Neural cell (in vitro differentiated cells): Measurements from ENCODE around the gene TMUB1. TPM values are rescaled to one million over a fixed set of nuclear protein-coding genes. Genes with fewer than 3 reads are reported as not detected.

Experiments used
- H2AFZ ChIP-seq: fragments of 200-600, 300-800 bp; sonication (generic), shearing (Covaris generic); 2 replicates; pipeline ENCODE4 v1.6.0; 2014; ENCODE audit warnings: low read depth, mild to moderate bottlenecking, antibody characterized with exemption, low read length, moderate library complexity
- H3F3A ChIP-seq: fragments of 200-600 bp; shearing (Covaris generic); 2 replicates; pipeline ENCODE4 v1.6.1; 2016; ENCODE audit warnings: mild to moderate bottlenecking, moderate library complexity, mixed read lengths, antibody characterized with exemption, low read length; ENCODE audit not compliant: insufficient read depth, poor library complexity, severe bottlenecking
- H3K27ac ChIP-seq: fragments of 200-600, 300-800 bp; sonication (generic), shearing (Covaris generic); 2 replicates; pipeline ENCODE4 v1.5.1; 2014; ENCODE audit warnings: mild to moderate bottlenecking, low read length, moderate library complexity
- H3K27me3 ChIP-seq: fragments of 300-800, 200-600 bp; sonication (generic), shearing (Covaris generic); 2 replicates; pipeline ENCODE4 v1.6.0; 2014; ENCODE audit warnings: mild to moderate bottlenecking, low read depth, low read length, moderate library complexity; ENCODE audit not compliant: insufficient read depth
- H3K36me3 ChIP-seq: fragments of 300-800, 200-600 bp; sonication (generic), shearing (Covaris generic); 2 replicates; pipeline ENCODE4 v1.5.1; 2014; ENCODE audit warnings: mild to moderate bottlenecking, antibody characterized with exemption, low read length, moderate library complexity; ENCODE audit not compliant: insufficient read depth
- H3K4me2 ChIP-seq: fragments of 300-800, 200-600 bp; sonication (generic), shearing (Covaris generic); 2 replicates; pipeline ENCODE4 v1.6.0; 2014; ENCODE audit warnings: mild to moderate bottlenecking, low read length
- H3K4me3 ChIP-seq: fragments of 300-800, 200-600 bp; sonication (generic), shearing (Covaris generic); 2 replicates; pipeline ENCODE4 v1.5.1; 2014; ENCODE audit warnings: mild to moderate bottlenecking, low read length, moderate library complexity
- H3K79me2 ChIP-seq: fragments of 200-600 bp; shearing (Covaris generic); replicated peaks from 2 replicates; pipeline ENCODE4 v1.6.0; 2014; ENCODE audit warnings: mild to moderate bottlenecking, low read length, moderate library complexity; ENCODE audit not compliant: insufficient read depth
- H3K9ac ChIP-seq: fragments of 300-800, 200-600 bp; sonication (generic), shearing (Covaris generic); 2 replicates; pipeline ENCODE4 v1.6.1; 2016; ENCODE audit warnings: mild to moderate bottlenecking, low read length, mixed read lengths
- H3K9me2 ChIP-seq: fragments of 200-600 bp; shearing (Covaris generic); 2 replicates; pipeline ENCODE4 v1.6.1; 2016; ENCODE audit warnings: mild to moderate bottlenecking, low read length, mixed read lengths; ENCODE audit not compliant: insufficient read depth
- H3K9me3 ChIP-seq: fragments of 200-600, 300-800 bp; sonication (generic), shearing (Covaris generic); 2 replicates; pipeline ENCODE4 v1.6.1; 2016; ENCODE audit warnings: mild to moderate bottlenecking, mixed run types, low read length, moderate library complexity, mixed read lengths
- H4K20me1 ChIP-seq: fragments of 200-600 bp; shearing (Covaris generic); 2 replicates; pipeline ENCODE4 v1.6.1; 2016; ENCODE audit warnings: mild to moderate bottlenecking, mixed run types; ENCODE audit not compliant: insufficient read depth
- EP300 ChIP-seq: fragments of 450-650 bp; conservative IDR thresholded peaks from 2 replicates; pipeline ENCODE4 v1.6.1; 2014; ENCODE audit warnings: antibody characterized with exemption, mild to moderate bottlenecking, moderate library complexity; ENCODE audit not compliant: poor library complexity, severe bottlenecking
- EZH2 ChIP-seq: fragments of 200-600, 300-800 bp; shearing (Covaris generic), sonication (generic); IDR thresholded peaks from 2 replicates; pipeline ENCODE4 v1.6.1; 2014; ENCODE audit warnings: antibody characterized with exemption, low read length, borderline replicate concordance, mild to moderate bottlenecking; ENCODE audit not compliant: insufficient read depth, poor library complexity, severe bottlenecking
- MXI1 ChIP-seq: fragments of 450-650 bp; conservative IDR thresholded peaks from 2 replicates; pipeline ENCODE4 v1.6.1; 2014; ENCODE audit warnings: antibody characterized with exemption, mild to moderate bottlenecking; ENCODE audit not compliant: poor library complexity, severe bottlenecking
- POLR2AphosphoS5 ChIP-seq: IDR thresholded peaks from 2 replicates; pipeline ENCODE4 v1.6.1; 2012
- RAD21 ChIP-seq: fragments of 450-650 bp; conservative IDR thresholded peaks from 2 replicates; pipeline ENCODE4 v1.6.1; 2014; ENCODE audit warnings: antibody characterized with exemption, mild to moderate bottlenecking, moderate library complexity
- SMC3 ChIP-seq: fragments of 450-650 bp; conservative IDR thresholded peaks from 2 replicates; pipeline ENCODE4 v1.6.1; 2014; ENCODE audit warnings: antibody characterized with exemption, mild to moderate bottlenecking, moderate library complexity; ENCODE audit not compliant: poor library complexity
- TAF1 ChIP-seq: IDR thresholded peaks from 2 replicates; pipeline ENCODE4 v1.6.1; 2012; ENCODE audit warnings: low read depth
- polyA plus RNA-seq: library from polyadenylated mRNA; depleted of rRNA; stranded (reverse); fragments of >200 nt; gene quantifications from 2 replicates; pipeline ENCODE4 v1.2.3, GENCODE V29; 2014
- TF ChIP-seq, protein P1 (sequence below): fragments of 450-650 bp; IDR thresholded peaks from 2 replicates; pipeline ENCODE4 v1.5.1; 2014; ENCODE audit warnings: antibody characterized with exemption, mild to moderate bottlenecking, moderate library complexity; ENCODE audit not compliant: poor library complexity, severe bottlenecking
- TF ChIP-seq, protein P2 (sequence below): IDR thresholded peaks from 2 replicates; pipeline ENCODE4 v1.6.1; 2012; ENCODE audit warnings: borderline replicate concordance

TMUB1 gene
- polyA plus RNA-seq, 1 donor from 2014 or later: 35.2 TPM

DNA sequence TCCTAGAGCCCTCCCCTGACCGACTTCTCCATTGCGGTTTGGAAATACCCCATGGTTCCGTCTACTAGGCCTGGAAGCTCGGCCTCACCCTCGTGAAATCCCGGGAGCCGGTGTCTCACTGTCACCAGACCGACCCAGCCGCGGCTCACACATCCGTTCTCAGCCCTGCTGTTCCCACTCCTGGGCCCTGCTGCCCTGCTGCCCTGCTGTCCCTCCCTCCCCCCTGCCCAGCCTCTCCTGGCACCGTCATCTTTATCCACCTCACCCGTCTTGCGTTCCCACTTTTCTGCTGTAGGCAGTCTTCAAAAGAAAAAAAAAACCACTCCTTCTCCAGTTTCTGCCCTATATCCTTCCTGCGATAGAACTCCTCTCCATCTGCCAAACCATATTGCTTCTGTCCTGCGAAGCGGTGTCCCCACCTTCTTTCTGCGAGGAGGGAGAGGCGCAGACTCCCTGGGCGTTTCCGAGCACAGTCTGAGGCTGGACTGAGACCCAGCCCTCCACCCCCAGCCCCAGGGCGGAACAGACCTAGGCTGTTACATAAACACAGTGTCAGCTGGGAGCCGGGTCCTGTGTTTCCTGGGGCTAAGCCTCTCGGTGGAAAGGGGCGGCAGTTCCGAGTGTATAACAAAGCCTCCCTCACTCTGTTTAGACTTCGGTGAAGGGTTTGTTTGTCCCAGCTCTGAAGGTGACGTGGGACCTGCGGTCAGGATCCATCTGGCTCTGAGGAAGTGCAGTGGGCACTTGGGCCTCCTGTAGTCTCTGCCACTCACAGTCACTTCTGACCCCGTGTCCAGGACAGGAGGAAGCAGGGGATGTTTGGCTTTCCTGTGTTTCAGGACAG is 5.8 kb upstream of the TMUB1 start:
- no peak overlapping the region for H3K27ac ChIP-seq
- TF ChIP-seq TAF1 (no peak), MXI1 (no peak), EP300 (no peak), SMC3 (no peak), RAD21 (no peak), POLR2AphosphoS5 (no peak)
- TF ChIP-seq, protein P1, sequence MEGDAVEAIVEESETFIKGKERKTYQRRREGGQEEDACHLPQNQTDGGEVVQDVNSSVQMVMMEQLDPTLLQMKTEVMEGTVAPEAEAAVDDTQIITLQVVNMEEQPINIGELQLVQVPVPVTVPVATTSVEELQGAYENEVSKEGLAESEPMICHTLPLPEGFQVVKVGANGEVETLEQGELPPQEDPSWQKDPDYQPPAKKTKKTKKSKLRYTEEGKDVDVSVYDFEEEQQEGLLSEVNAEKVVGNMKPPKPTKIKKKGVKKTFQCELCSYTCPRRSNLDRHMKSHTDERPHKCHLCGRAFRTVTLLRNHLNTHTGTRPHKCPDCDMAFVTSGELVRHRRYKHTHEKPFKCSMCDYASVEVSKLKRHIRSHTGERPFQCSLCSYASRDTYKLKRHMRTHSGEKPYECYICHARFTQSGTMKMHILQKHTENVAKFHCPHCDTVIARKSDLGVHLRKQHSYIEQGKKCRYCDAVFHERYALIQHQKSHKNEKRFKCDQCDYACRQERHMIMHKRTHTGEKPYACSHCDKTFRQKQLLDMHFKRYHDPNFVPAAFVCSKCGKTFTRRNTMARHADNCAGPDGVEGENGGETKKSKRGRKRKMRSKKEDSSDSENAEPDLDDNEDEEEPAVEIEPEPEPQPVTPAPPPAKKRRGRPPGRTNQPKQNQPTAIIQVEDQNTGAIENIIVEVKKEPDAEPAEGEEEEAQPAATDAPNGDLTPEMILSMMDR: no peak
- H3K9ac ChIP-seq: peak overlapping the region; percentile 94
- H3F3A ChIP-seq: peaks cover 3% of the 10 kb centered on the region
- peak overlapping the region; percentile 93 for H3K4me2 ChIP-seq
- H3K27me3 ChIP-seq: no peaks in the 10 kb centered on the region
- peak overlapping the region; percentile 91 for H3K4me3 ChIP-seq
- H3K9me3 ChIP-seq: no peaks in the 10 kb centered on the region
- H3K36me3 ChIP-seq: no peaks in the 10 kb centered on the region
- peaks cover 42% of the 10 kb centered on the region for H4K20me1 ChIP-seq
- no peak overlapping the region for H2AFZ ChIP-seq
- H3K9me2 ChIP-seq: no peaks in the 10 kb centered on the region
- H3K79me2 ChIP-seq: peaks cover 63% of the 10 kb centered on the region

DNA sequence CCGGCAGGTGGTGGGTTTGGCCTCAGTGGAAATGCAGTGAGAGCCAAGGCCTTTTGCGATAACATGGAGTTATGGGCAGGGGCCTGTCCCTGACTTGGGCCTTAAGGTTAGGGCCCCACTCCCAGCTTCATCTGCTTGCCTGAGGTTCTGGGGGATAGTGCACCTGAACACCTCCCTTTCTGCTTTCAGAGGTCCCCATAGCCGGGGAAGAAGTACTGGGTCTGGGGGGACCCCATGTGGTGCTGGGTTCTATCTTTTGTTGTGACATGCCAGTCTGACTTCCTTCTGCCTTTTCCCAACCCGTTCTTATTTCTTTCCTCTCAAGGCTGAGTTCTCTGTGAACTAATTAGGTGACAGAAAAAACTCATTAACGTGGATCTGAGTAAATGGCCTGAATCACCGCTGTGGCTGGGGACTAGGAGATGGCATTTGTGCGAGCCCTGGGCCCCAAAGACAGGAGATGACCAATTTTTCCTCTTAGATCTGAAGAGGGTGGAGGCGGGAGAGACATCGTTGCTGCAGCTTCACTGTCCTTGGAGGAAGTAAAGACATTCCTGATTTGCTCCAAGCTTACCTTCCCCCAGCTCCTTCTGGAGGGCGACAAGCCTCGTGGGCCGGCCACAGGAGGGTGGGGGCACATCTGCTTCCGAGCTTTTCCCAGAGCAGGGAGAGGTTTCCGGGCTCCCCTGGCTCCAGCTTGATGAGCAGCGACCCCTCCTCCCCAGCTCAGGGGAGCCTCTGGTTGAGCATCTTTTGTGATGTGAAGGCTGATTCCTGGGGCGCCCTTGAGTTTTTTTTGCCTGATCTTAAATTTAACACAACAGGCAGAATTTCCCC is 4.9 kb upstream of the TMUB1 start:
- H3K36me3 ChIP-seq: no peaks in the 10 kb centered on the region
- H2AFZ ChIP-seq: no peak overlapping the region
- H3K4me2 ChIP-seq: peak overlapping the region; percentile 93
- H3K9ac ChIP-seq: peak overlapping the region; percentile 94
- H3K9me3 ChIP-seq: no peaks in the 10 kb centered on the region
- H3K9me2 ChIP-seq: no peaks in the 10 kb centered on the region
- H3K27me3 ChIP-seq: no peaks in the 10 kb centered on the region
- H4K20me1 ChIP-seq: peaks cover 42% of the 10 kb centered on the region
- peaks cover 55% of the 10 kb centered on the region for H3K79me2 ChIP-seq
- no peak for TF ChIP-seq POLR2AphosphoS5
- no peak for TF ChIP-seq SMC3
- TF ChIP-seq MXI1: no peak
- H3K4me3 ChIP-seq: peak overlapping the region; percentile 91
- peaks cover 3% of the 10 kb centered on the region for H3F3A ChIP-seq
- H3K27ac ChIP-seq: peak overlapping the region; percentile 18

DNA sequence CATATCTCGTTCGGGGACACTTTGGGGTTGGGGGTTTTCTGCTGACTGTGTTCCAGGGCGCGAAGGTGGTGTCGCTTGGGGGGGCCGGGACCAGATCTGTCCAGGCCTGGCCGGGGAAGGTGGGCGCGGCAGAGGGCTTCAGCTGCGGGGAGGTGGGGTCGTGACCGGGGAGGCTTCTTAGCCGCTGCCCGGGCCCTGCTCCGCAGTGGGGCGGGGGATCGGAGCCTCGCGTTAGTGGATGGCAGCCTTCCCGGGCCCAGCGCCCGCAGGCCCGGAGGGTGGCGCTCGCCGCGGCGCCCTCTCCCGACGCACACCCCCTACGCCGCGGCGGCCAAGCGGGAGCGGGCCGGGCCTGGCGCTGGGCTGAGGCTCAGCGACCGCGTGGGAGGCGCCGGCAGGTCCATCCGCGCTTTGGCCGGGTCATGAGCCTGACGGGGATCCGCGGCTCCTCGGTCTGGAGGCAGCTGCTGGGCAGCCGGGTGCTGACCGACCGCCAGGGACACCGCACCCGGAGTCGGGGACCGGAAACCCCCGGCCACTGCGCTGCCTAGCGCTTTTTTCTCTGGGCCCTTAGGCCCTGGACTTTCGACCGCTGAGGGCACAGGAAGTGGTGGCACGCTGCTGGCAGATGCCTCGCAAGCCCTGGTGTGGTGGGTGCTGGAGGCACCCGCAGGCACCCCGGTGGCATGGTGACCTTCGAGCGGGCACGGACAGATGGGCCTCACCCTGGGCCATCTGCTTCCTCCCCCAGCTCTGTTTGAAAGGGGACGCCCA is 4.1 kb upstream of the TMUB1 start:
- no peaks in the 10 kb centered on the region for H3K9me2 ChIP-seq
- peaks cover 47% of the 10 kb centered on the region for H3K79me2 ChIP-seq
- peaks cover 42% of the 10 kb centered on the region for H4K20me1 ChIP-seq
- TF ChIP-seq, protein P1: peak; percentile 67
- TF ChIP-seq SMC3 (peak; percentile 58), EZH2 (no peak), MXI1 (peak; percentile 64), RAD21 (peak; percentile 36), EP300 (no peak), TAF1 (no peak)
- TF ChIP-seq, protein P2, sequence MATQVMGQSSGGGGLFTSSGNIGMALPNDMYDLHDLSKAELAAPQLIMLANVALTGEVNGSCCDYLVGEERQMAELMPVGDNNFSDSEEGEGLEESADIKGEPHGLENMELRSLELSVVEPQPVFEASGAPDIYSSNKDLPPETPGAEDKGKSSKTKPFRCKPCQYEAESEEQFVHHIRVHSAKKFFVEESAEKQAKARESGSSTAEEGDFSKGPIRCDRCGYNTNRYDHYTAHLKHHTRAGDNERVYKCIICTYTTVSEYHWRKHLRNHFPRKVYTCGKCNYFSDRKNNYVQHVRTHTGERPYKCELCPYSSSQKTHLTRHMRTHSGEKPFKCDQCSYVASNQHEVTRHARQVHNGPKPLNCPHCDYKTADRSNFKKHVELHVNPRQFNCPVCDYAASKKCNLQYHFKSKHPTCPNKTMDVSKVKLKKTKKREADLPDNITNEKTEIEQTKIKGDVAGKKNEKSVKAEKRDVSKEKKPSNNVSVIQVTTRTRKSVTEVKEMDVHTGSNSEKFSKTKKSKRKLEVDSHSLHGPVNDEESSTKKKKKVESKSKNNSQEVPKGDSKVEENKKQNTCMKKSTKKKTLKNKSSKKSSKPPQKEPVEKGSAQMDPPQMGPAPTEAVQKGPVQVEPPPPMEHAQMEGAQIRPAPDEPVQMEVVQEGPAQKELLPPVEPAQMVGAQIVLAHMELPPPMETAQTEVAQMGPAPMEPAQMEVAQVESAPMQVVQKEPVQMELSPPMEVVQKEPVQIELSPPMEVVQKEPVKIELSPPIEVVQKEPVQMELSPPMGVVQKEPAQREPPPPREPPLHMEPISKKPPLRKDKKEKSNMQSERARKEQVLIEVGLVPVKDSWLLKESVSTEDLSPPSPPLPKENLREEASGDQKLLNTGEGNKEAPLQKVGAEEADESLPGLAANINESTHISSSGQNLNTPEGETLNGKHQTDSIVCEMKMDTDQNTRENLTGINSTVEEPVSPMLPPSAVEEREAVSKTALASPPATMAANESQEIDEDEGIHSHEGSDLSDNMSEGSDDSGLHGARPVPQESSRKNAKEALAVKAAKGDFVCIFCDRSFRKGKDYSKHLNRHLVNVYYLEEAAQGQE: peak; percentile 29
- H3K27ac ChIP-seq: peak overlapping the region; percentile 62
- peak overlapping the region; percentile 93 for H3K4me2 ChIP-seq
- no peaks in the 10 kb centered on the region for H3K36me3 ChIP-seq
- peak overlapping the region; percentile 21 for H2AFZ ChIP-seq
- H3K9me3 ChIP-seq: no peaks in the 10 kb centered on the region
- H3K27me3 ChIP-seq: no peaks in the 10 kb centered on the region
- peak overlapping the region; percentile 91 for H3K4me3 ChIP-seq
- H3K9ac ChIP-seq: peak overlapping the region; percentile 94
- H3F3A ChIP-seq: peaks cover 3% of the 10 kb centered on the region
